Activated T-helper 9 cell treated with anti-CD3 and anti-CD28 coated beads, Interleukin-2, amount 50 U/mL, for 16 hours (primary cell): ENCODE results near the gene HS2ST1.
A peak's percentile ranks its signal among the peaks of the same experiment; 100 is the strongest.

ENCODE experiments used
- DNase-seq: peaks from one replicate; pipeline ENCODE4 v3.0.0-alpha.2; 2020; ENCODE audit warnings: low read depth

Gene HS2ST1

GRCh38 chr1:87113313-87113712 lies 198.9 kb downstream of the HS2ST1 start:
- DNase-seq = no peak

- no peak for DNase-seq
Measured at GRCh38 chr1:87115317-87115890, 201.0 kb downstream of the HS2ST1 start.

- DNase-seq = no peak
Measured at GRCh38 chr1:87115891-87116290, 201.5 kb downstream of the HS2ST1 start.

- DNase-seq = no peak
Measured at GRCh38 chr1:87117761-87118368, 203.4 kb downstream of the HS2ST1 start.

DNA sequence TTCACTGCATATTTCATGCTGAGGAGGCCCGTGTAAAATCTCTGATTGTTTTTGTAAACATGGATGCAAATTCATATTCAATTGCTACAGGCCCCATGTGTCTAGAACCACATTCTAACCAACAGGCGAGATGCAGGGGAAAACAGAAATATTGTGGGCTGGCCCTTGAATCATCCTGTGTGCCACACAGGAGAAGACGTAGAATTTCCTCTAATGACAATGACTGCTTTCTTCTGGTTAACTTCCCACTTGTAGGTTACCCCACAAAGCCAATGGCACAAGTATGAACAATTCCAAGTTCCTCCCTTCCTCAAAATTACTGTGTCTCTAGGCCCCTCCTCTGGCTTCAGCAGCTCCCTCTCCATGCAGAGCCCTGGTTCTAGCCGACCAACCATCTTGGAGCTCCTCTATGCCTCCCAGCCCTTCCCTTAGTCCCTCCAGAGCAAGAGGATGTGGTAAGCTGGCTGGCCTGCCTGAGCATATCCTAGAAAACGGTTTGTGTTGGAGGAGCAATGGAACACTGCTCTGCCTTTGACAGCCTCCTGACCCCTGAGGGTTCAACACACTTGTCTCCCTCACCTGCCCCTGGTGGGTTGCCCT lies 205.2 kb downstream of the HS2ST1 start:
- no peak for DNase-seq

GRCh38 chr1:87120779-87121178 lies 206.3 kb downstream of the HS2ST1 start:
- DNase-seq = no peak

GRCh38 chr1:87121711-87122163 lies 207.3 kb downstream of the HS2ST1 start:
- no peak for DNase-seq

- DNase-seq = no peak
Measured at GRCh38 chr1:87122243-87122642, 207.8 kb downstream of the HS2ST1 start.

DNA sequence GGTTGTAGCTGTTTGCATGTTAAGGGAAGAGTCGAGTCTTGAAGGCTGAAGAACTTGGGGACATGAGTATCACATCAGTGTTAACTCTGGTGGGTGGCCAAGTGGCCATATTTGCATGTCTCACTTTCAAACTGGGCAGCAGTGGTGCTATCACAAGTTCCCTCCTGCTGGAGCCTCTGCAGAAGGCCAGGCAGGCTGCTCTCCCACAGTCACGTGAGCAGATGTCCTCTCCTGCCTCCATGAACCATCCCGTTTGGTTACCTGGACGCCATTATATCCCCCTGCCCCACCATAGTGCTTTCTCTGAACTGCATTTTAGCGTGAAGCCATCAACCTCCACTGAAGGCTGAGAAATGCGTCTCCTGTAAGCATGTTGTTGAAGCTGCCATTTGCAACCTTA lies 209.2 kb downstream of the HS2ST1 start:
- no peak for DNase-seq

DNA sequence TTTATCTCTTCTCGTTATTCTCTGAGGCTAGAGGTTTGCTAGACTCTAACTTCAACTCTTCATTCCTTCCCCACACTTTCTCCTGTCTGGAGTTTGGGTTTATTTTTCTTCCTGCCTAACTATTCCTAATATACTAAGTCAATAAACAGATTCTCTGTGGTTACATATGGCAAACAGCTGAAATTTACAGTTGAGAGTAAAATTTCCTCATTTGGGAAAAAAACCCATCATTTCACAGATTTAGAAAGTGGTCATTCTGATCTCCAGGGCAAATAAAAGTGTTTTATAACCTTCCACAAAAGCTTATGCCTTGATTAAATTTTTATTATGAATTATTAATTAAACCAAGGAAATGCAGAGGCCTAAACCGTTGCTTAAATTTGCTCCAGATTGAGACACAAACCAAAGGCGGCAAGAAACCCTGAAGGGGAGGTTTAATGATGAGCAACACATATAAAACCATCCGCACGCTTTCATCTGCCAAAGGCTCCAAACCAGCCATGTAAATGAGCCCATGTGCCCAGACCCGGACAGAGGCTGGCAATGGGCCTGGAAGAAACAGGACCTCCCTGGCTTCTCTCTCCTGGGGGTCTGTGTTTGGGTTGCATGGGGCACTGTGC lies 212.6 kb downstream of the HS2ST1 start:
- no peak for DNase-seq

- no peak for DNase-seq
Measured at GRCh38 chr1:87127581-87127980, 213.1 kb downstream of the HS2ST1 start.

DNA sequence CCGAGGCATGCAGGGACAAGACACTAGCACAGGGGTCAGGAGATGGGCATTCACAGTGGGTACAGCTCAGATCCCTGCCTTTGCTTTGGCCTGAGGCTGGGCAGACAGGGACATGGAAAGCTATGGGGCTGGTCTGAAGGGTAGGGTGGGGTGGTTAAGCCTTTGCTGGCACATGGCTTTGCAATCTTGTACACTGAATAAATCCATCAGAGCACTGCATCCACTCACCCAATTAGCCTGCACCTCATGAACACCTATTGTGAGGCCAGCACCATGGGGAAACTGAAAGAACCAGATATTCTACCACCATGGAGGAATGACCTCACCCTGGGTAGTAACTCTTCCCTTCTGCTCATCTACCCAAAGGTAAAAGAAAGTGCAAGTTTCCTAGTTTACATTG lies 214.6 kb downstream of the HS2ST1 start:
- DNase-seq = no peak

DNA sequence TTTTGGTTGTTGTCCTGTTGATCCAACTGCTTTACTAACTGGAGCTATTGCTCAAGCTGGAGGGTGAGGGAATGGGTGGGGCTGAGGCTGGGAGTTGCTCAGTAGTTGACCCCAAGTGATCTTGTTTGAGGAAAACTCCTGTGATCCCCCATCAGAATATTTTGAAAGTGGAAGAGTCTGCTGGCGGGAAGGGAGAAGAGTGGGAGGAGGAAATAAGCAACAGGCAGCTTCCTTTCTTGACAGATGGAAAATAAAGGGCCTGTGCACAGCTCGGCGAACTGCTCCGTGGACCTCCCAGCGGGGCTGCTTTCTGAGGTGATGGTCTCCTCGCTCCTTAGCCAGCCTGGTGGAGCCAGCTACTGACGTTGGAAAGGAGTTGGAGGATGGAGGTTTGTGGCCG lies 215.2 kb downstream of the HS2ST1 start:
- DNase-seq = no peak

DNA sequence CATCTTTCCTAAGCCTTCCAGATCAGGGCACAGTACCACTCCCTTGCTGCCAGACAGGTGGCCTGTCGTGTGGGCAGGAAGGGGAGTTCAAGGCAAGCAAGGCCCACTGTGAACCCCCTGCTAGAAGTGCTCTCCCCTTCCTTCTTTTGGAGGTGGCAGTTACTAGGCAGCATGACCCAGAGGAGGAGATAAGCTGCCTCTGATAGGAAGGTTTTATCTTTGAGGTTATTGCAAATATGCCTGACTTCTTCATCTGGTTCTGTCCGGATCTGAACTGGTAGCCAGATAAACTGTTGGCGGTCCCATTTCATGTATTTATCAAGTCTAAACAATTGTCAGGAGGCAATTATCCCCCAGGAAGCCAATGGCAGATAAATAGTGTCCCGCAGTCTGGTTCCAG lies 216.0 kb downstream of the HS2ST1 start:
- no peak for DNase-seq

DNA sequence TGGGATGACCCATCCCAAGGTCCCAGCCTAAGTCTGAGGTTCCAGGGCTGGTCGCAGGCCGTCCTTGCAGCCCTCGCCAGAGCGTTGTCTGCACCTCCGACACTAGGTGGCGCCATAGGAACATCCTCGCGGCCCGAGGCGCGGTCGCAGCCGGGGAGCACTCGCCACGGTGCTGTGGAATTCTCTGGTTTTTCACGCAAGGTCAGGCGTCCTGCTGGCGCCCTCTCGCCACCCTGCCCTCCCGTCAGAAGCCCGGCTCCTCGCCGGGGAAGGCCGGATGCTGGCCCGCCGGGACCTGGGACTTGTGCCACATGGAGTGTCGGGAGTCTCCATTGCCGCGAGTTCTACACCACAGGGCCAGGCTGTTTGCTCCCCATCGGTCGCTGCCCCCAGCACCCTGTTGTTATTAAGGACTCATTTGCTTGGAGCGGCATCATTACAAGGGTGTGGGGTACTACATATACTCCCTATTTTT lies 217.4 kb downstream of the HS2ST1 start:
- DNase-seq = peak; percentile 52

DNA sequence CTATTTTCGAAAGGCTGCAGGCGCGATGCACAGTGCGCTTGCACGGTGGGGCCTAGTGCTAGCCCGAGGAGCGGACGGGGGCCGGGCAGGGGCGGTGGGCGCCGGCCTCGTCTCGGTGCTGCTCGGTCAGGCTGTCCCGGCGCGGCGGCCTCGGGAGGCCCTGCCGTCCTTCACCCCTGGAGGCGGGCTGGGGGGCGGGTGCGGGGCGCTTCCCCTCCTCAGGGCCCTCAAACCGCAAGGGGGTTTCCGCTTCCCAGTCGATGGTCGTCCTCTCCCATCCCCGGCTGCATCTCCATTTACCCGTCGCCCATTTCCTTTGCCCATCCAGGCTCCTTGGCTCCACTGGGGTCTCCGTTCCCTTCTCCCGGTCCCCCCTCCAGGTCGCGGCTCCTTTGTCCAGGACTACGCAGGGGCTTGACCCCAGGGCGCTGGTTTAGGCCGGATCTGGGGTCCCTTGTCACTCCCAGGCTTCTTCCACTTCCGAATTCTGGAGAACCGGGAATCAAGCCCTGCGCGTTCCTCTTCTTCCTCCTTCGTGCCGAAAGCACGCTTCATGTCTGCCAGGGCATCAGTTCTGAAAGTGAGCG lies 217.9 kb downstream of the HS2ST1 start:
- DNase-seq = no peak

DNA sequence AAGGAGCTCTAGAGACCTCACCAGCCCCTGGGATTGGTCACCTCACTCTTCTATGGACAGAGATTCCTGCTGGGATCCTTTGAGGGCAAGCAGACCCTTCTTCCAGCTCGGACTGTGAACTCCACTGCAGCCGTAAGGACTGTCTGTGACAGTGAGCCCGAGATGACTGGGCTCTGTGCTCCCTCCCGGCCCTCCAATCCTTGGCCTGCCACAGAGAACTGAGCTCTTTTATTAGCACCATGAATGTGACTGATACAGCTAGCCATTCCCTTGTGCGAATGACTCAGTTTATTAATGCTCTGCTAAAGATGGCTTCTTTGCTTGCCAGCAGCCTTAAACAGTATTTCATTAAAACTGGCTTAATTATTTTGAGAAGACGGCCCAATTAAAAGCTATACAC lies 219.6 kb downstream of the HS2ST1 start:
- no peak for DNase-seq

- DNase-seq = no peak
Measured at GRCh38 chr1:87134625-87135328, 220.3 kb downstream of the HS2ST1 start.

GRCh38 chr1:87135329-87135712 lies 220.9 kb downstream of the HS2ST1 start:
- no peak for DNase-seq

DNA sequence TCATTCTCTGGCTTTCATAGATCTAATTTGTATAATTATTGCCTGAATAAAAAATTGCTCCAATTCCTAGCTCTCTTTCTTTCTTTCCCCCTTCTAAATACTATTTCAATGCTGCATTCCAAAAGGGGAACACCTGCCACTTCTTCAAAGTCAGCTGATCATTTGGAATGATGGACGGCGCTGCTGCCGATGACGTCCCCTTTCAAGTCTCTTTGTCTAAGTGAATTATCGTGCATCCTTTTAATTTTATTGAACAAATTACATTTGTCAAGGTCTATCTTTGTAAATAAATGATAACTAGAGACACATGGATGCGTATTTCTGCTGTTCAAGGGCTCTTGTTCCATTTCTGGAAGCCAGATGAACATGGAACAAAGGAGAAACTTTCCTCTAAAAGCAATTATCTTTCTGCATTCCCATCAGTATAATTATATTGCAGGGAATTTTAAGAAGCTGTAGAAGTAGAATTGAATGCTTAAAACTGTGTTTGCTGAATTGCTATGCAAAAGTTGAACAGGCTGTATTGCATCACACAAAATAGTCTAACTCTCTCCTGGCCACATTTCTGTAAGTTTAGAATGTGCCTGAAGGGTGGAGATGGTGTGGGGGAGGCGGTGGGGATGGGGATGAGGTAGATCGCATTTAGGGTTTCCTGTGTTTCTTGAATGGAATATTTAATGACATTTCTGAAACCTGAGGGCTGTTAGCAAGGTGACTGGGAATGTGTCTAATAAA lies 222.3 kb downstream of the HS2ST1 start:
- DNase-seq = no peak

- no peak for DNase-seq
Measured at GRCh38 chr1:87137342-87137739, 222.9 kb downstream of the HS2ST1 start.
